Measurements from ENCODE around the gene SLC25A26. TPM values are rescaled to one million over a fixed set of nuclear protein-coding genes. Genes with fewer than 3 reads are reported as not detected.
"Not testable (repeated sequence)": the region's sequence is repeated elsewhere in the genome, so short reads cannot be mapped to it uniquely, and the experiment has no call there.

The SLC25A26 gene
- total RNA-seq, 2 donors from 2014 or later = 13.0 to 16.4 TPM

GRCh38 chr3:66411961-66412887, 191.4 kb downstream of the SLC25A26 start:
- intact Hi-C loops (cut with DNase I) = no loop called here
- DNase-seq (ENCODE audit: low spot score) = no peak

GRCh38 chr3:66413151-66413751, 192.4 kb downstream of the SLC25A26 start:
- no peak for DNase-seq (ENCODE audit: low spot score)
- intact Hi-C loops (cut with DNase I) = loop anchor here in 1 of 2 donors (1.0 kb wide), 1 partner anchor 11 kb away; no protein-coding TSS in a partner anchor

- DNase-seq (ENCODE audit: low spot score) = no peak
- intact Hi-C loops (cut with DNase I) = no loop called here
These were observed 194.0 kb downstream of the SLC25A26 start for GRCh38 chr3:66414846-66415245.

GRCh38 chr3:66415867-66416428, 195.1 kb downstream of the SLC25A26 start:
- intact Hi-C loops (cut with DNase I) = no loop called here
- DNase-seq (ENCODE audit: low spot score) = no peak

GRCh38 chr3:66416556-66417304, 195.9 kb downstream of the SLC25A26 start:
- intact Hi-C loops (cut with DNase I) = no loop called here
- no peak for DNase-seq (ENCODE audit: low spot score)

GRCh38 chr3:66418475-66418931, 197.7 kb downstream of the SLC25A26 start:
- no peak for DNase-seq (ENCODE audit: low spot score)
- intact Hi-C loops (cut with DNase I) = no loop called here

GRCh38 chr3:66419036-66419435, 198.2 kb downstream of the SLC25A26 start:
- intact Hi-C loops (cut with DNase I) = no loop called here
- DNase-seq (ENCODE audit: low spot score) = no peak

GRCh38 chr3:66421144-66421543, 200.3 kb downstream of the SLC25A26 start:
- DNase-seq (ENCODE audit: low spot score); intact Hi-C loops (cut with DNase I): not testable (repeated sequence)

GRCh38 chr3:66421893-66422292, 201.1 kb downstream of the SLC25A26 start:
- intact Hi-C loops (cut with DNase I); DNase-seq (ENCODE audit: low spot score): not testable (repeated sequence)

- intact Hi-C loops (cut with DNase I) = loop anchor here in 1 of 2 donors (1.0 kb wide), 1 partner anchor 10 kb away; no protein-coding TSS in a partner anchor
- DNase-seq (ENCODE audit: low spot score) = no peak
These were observed 203.0 kb downstream of the SLC25A26 start for GRCh38 chr3:66423791-66424190.

GRCh38 chr3:66425032-66425431, 204.2 kb downstream of the SLC25A26 start:
- intact Hi-C loops (cut with DNase I) = no loop called here
- DNase-seq (ENCODE audit: low spot score) = no peak

GRCh38 chr3:66425576-66426114, 204.8 kb downstream of the SLC25A26 start:
- intact Hi-C loops (cut with DNase I) = no loop called here

GRCh38 chr3:66426135-66426534, 205.3 kb downstream of the SLC25A26 start:
- intact Hi-C loops (cut with DNase I) = no loop called here
- DNase-seq (ENCODE audit: low spot score) = no peak

More at GRCh38 chr3:66425576-66426114, 204.8 kb downstream of the SLC25A26 start:
- no peak for DNase-seq (ENCODE audit: low spot score)

- intact Hi-C loops (cut with DNase I) = no loop called here
- DNase-seq (ENCODE audit: low spot score) = no peak
These were observed 206.6 kb downstream of the SLC25A26 start for GRCh38 chr3:66427352-66427751.

- intact Hi-C loops (cut with DNase I) = no loop called here
These were observed 207.2 kb downstream of the SLC25A26 start for GRCh38 chr3:66427951-66428474.

More at GRCh38 chr3:66427951-66428474, 207.2 kb downstream of the SLC25A26 start:
- no peak for DNase-seq (ENCODE audit: low spot score)

Measured in posterior vena cava (tissue), 2 donors.